Stimulated activated naive CD4-positive, alpha-beta T cell (primary cell): ENCODE data around the gene LRRC14B.
"Not testable (repeated sequence)": the region's sequence is repeated elsewhere in the genome, so short reads cannot be mapped to it uniquely, and the experiment has no call there.

ENCODE experiments used
- DNase-seq, 6 experiments: peaks; one replicate each; lab custom pipeline; 2025; lab: John Stamatoyannopoulos, UW

Gene LRRC14B

DNA sequence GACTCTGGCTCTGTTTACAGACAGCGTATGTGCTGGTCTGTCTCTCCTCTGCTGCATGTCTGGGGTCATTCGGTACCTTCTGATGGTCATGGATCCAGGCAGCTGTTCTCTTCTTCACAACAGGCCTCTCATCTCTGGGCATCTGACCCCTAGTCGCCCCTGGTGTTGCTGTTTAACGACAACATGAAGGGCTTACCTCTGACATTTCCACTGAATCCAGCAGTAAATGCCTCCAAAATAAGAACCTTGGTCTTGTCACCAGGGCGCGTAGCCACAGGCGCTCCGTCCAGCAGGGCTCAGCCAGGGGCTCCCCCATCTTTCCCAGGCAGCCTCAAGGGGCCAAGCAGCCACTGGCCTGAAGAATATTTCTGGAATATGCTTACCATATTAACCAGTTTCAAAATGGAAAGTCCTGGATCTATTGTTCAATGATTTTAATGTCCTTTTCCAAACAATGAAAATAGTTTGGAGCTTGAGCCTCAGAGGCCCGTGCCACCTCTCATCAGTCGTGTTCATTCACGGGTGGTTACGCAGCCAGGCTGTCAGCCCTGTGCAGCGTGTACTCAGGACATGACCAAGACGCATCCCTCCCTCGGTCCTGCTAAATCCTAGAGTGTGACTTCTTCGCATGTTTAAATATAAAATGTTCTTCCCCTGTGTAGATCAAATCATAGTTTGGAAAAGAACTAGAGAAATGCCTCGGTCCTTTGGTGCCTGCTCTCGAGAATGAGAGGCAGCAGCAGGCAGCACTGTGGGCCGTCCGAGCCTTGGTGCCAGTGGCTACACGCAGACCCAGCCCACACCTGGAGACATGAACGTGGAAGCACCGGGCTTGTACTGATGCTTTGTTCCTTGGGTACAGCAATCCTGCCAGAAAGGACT, 30.1 kb upstream of the LRRC14B start:
- no peak for DNase-seq

DNA sequence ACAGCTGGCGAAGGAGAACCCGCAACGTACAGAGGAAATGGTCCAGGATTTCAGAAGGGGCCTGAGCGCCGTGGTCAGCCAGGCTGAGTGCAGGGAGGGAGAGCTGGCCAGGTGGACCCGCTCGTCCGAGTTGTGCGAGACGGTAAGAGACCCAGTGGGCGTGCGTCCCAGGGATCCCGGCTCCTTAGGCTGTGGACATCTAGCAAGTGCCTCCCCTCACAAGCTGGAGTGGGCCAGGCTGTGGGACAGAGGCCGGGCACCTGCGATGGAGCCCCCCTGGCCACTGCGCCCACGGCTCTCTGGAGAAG, 29.5 kb upstream of the LRRC14B start:
- DNase-seq, result no peak

DNA sequence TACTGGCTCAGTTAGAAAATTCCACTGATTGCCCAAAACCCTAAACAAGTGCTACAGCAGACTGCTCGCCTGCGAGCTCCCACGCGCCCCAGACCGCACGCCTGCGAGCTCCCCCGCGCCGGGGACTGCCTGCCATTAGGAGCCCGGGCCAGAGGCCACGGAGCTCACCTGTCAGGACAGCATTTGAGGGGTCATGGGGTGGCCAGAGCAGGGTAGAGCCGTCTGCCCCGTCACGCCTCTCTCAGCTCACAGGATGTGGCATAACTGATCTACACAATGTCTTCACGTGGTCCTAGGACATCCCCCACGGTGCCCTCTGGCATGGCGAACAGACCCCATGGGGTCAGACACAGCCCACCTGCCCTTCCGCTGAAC, 29.1 kb upstream of the LRRC14B start:
- no peak for DNase-seq

DNA sequence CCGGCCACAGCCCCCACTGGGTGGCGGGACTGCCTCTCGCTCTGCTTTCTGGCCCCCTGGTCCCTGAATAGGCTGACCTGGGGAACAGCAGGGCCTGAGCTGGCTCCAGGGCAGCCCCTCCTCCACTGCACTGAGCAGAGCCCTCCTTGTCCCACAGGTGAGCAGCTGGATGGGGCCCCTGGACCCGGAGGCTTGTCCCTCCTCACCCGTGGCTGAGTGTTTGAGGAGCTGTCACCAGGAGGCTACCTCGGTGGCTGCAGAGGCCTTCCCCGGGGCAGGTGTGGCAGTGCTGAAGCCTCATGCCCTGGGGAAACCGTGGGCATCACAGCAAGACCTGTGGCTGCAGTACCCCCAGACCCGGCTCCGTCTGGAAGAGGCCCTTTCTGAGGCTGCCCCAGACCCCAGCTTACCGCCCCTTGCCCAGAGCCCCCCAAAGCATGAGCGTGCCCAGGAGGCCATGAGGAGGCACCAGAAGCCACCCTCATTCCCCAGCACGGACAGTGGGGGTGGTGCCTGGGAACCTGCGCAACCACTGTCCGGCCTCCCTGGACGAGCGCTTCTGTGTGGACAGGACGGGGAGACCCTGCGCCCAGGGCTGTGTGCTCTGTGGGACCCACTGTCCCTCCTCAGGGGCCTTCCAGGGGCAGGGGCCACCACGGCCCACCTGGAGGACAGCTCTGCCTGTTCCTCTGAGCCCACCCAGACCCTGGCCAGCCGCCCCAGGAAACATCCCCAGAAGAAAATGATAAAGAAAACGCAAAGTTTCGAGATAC, 28.5 kb upstream of the LRRC14B start:
- DNase-seq, result no peak

DNA sequence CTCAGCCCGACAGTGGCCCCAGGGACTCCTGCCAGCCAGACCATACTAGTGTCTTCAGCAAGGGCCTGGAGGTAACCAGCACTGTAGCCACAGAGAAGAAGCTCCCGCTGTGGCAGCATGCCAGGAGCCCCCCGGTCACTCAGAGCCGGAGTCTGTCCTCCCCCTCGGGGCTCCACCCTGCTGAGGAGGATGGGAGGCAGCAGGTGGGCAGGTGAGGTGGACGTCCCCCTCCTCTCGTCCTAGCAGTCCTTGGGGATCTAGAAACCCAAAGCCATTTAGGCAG, 28.0 kb upstream of the LRRC14B start:
- DNase-seq, result no peak

DNA sequence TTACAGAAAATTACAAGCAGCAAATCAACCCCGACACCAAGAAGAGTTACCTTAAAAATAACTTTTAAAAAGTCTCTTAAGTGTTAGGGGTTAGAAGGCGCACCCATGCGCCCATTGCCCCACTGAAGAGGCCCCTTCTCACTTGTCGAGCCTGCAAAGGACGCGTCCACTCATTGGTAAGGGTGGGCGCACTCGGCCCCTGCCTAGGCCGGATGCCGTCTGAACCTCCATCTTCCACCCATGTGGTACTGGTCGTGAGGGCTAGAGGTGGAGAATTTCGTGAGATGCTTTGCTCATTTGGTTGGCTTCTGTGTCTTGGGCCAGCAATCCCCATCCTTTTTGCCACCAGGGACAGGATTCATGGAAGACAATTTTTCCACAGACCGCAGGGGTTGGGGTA, 27.5 kb upstream of the LRRC14B start:
- DNase-seq, result no peak

DNA sequence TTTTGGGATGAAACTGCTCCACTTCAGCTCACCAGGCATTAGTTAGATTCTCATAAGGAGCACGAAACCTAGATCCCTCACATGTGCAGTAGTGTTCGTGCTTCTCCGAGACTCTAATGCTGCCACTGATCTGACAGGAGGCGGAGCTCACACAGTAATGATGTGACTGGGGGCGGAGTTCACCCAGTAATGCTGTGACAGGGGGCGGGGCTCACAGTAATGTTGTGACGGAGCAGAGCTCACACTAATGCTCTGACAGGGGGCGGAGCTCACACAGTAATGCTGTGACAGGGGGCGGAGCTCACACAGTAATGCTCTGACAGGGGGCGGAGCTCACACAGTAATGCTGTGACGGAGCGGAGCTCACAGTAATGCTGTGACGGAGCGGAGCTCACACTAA, 27.1 kb upstream of the LRRC14B start:
- DNase-seq, result no peak

DNA sequence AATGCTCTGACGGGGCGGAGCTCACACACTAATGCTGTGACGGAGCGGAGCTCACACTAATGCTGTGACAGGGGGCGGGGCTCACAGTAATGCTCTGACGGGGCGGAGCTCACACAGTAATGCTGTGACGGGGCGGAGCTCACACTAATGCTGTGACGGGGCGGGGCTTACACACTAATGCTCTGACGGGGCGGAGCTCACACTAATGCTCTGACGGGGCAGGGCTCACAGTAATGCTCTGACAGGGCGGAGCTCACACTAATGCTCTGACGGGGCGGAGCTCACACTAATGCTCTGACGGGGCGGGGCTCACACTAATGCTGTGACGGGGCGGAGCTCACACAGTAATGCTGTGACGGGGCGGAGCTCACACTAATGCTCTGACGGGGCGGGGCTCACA, 26.5 kb upstream of the LRRC14B start:
- not testable (repeated sequence) for DNase-seq

DNA sequence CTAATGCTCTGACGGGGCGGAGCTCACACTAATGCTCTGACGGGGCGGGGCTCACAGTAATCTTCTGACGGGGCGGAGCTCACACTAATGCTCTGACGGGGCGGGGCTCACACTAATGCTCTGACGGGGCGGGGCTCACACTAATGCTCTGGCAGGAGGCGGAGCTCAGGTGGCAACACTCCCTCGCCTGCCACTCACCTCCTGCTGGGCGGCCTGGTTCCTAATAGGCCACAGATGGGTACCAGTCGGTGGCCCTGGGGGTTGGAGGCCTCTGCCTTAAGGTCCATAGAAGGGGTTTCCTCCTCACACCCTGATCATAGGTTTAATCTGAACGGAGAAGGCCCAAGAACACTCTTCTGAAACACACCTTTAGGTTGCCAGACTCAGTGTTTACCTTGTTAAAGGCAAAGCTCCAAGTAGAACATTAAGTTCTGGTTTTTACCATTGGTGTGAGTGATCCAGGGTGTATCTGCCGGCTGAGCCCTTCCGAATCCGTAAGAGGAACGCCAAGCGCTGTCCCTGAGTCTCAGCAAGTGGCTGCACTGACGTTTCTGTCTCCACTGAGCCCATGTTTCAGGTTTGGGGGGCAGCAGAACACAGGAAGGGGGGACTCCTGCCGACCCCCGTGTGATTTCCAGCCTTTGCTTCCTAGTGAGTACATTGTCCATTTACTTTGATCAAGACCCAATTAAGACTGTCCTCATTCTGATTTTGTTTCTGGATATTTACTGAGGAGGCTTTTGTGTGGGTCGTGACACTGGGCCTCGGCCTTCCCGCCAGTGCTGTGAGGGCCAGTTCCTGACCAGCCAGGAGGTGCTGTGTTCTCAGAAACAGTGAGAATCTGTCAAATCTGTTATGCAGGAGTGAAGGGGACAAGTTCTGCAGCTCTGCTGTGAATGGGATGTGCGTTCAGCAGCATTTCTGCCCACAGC, 24.6 kb upstream of the LRRC14B start:
- DNase-seq, result no peak

DNA sequence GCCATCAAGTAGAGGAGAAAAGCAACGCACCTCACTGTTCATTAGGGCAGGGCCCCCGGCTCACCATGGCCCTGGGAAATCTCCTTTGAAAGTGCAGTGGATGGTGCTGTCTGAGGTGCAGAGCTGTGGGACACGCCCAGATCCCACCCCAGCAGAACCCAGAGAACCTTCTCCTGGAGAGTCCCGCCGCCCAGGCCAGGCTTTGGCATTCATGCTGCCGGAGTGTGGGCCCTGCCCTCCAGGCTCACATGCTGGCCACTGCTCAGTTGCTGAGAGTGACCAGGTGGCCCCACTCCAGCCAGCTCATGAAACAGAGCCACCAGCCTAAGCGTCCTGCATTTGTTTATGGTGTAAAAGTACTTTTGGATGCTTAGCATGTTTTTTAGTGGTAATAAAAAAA, 23.8 kb upstream of the LRRC14B start:
- no peak for DNase-seq

DNA sequence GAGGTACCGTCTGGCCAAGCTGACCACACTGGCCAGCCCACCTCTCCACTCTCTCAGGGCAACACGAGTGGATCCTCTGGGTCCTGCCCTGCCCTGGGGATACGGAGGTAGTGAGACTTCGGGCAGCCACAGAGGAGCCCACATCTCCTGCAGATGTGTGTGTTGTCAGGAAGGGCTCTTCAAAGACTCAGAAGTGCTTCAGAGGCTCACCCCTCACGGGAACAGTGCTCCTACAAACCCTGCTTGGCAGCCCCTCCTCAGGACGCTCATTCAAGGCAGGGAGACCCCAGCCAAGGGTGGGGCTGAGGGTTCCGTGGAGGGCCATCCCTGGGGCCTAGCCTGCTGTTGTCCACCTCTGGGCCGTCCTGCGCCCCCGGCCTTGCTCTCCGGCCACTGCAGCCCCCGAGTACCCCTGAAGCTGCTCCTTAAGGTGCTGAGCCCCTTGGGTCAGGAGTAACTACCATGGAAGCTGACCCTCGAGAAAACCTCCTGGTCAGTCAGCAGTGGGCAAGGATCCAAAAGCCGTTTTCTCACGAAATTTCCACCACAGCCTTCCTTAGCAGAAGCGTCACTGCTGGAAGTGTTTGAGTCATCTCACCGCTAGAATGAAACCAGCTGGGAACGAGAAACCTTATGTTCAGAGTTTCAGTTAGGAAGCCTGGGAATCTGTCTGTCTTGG, 23.2 kb upstream of the LRRC14B start:
- no peak for DNase-seq

DNA sequence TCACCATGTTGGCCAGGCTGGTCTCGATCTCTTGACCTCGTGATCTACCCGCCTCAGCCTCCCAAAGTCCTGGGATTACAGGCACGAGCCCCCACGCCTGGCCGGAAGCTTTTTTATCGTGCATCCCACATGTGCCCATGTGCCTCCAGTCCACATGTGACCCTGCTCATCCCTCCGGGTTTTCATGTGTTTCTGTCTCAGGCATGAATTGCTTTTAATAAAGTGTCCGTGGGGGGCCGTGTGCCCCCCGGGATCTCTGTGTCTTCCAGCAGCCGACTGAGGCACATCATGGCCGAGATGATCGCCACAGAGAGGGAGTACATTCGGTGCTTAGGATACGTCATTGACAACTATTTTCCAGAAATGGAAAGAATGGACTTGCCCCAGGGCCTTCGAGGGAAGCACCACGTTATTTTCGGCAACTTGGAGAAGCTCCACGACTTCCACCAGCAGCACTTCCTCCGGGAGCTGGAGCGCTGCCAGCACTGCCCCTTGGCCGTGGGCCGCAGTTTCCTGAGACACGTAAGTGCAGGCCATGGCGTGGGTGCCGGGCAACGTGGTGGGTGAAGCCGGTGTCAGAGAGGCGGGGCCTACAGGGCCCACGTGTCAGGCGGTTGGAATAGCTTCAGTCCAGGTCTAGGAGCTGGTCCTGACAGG, 22.1 kb upstream of the LRRC14B start:
- DNase-seq, result no peak

DNA sequence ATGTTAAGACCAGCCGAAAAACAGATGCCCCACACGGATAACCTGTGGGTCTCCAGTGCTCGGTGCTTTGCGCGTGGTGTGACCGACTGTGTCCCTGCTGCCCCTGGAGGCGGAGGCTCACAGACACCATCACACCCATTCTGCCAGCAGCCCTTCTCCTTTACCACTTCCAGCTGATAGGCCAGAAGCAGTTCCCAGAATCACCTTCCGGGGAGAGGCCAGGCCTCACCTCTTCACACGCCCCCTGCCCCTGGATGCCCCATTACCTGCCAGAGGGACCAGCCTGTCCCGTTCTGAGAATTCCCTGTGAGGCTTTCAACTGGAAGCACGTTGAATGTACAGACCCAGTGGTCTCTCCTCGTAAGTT, 21.6 kb upstream of the LRRC14B start:
- DNase-seq, result no peak

DNA sequence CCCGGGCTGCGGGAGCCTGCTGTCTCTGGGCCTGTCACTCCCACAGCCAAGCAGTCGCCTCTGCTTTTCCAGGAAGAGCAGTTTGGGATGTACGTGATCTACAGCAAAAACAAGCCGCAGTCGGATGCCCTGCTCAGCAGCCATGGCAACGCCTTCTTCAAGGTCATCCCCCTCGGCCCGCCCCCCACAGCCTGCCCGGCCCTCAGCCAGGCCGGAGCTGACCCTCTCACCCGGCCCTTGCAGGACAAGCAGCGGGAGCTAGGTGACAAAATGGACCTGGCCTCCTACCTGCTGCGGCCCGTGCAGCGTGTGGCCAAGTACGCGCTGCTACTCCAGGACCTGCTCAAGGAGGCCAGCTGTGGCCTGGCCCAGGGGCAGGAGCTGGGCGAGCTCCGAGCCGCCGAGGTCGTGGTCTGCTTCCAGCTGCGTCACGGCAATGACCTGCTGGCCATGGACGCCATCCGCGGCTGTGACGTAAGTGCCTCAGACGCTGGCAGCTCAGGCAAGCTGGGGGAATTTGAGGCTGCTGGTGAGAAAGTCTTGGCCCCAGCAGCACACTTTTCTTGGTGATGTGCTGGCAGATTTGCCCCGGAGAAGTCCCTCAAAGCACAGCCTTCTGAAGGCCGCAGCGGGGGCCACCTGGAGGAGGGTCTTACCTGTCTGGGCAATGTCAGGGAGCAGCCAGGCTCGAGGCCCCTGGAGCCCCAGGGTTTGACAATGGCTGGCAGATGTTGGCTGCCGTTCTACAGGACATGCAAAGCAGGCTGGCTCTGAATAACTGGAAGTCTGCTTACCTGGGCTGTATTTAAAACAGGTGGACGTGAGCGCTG, 20.1 kb upstream of the LRRC14B start:
- no peak for DNase-seq

DNA sequence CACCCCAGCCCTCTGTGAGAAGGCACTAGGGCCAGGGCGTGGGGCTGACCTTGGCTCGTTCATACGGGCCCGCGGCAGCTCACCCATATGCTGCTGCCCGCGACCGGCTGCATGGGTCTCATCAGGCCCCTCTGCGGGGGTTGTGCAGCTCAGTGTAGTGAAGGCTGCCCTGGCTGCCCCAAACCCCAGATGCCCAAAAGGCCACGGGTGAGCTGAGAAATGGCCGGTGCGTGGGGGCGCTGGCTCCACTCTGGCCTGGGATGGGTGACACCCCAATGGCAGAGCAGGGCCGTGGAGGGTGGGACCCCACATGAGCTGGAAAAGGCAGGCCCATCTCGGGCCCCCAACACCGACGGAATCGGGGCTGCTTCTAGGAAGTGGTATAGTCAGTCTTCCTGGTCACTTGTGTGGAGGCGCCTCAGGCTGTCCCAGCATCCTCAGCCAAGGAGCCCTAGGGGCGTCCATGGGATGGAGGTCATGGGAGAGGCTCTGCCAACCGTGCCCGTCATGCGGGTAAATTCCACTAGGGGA, 19.4 kb upstream of the LRRC14B start:
- DNase-seq, result no peak

DNA sequence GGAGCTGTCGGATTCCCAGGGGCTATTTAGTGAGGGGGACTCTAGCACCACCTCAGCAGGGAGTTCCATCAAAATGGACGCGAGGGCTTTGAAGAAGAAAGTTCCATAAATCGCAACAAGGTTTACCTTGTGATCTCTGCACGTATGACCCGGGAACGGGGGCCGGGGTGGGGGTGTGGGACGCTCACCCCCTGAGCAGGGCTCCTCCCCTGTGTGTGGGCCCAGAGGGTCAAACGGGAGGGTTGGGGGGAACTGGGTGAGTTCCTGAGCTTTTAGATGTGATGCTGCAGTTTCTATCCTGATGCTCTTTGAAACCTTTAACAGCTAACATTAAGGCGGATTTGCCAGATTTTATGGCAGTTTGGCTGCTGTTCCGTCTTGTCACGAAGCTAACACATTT, 18.9 kb upstream of the LRRC14B start:
- DNase-seq, result no peak

DNA sequence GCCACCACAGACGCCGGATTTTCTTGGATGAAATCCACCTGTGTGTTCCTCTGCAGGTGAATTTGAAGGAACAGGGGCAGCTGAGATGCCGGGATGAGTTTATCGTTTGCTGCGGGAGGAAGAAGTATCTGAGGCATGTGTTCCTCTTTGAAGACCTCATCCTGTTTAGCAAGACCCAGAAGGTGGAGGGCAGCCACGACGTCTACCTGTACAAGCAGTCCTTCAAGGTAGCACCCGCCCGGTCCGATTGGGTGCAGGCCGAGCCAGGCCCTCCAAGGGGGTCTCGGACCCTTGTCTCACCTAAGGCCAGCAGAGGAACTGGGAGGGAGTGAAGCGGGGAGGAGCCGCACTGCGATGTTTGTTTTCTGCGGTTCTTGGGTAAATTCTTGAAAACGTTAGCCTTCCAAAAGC, 18.4 kb upstream of the LRRC14B start:
- DNase-seq, result no peak

DNA sequence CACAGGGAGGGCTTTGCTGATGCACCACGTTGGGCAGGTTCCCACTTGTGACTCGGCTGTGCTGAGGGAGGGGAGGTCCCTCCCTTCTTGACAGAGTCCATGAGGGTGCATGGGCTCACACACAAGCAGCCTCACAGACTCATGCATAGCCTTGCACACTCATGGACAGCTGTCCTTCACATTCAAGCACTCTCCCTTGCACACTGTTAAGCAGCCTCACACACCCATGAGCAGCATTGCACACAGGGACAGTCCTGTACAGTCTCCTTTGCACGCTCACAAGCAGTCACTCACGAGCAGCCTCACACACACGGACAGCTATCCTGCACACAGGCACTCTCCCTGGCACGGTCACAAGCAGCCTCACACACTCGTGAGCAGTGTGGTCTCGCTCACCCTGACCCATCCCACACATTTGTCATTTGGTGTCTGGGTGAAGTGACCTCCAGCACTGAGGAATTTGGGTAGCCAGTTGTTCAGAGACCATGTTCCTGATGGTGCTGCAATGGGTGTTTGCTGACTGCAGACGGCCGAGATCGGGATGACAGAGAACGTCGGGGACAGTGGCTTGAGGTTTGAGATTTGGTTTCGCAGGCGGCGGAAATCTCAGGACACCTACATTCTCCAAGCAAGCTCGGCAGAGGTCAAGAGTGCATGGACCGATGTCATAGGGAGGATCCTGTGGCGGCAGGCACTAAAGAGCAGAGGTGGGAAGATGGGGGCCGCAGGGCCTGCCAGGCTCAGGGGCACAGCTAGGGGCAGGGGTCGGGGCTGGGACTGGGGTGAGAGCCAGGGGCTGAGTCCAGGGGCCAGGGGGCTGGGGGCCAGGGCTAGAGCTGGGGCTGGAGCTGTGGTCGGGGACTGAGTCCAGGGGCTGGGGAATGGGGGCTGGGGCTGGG, 17.7 kb upstream of the LRRC14B start:
- DNase-seq, result no peak

DNA sequence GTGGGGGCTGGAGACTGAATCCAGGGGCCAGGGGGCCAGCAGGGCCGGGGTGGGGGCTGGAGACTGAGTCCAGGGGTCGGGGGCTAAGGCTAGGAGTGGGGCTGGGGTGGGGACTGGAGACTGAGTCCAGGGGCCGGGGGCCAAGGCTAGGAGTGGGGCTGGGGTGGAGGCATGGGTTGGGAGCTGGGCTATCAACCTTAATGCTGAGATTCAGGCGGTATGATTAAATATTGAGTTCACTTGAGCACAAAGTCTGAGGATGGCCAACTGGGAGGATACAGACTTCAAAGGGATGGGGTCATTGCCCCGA, 17.0 kb upstream of the LRRC14B start:
- DNase-seq, result no peak
